Medulla oblongata (tissue), 1 donor: ENCODE measurements around the gene DNAJB5.
"Not testable (repeated sequence)": the region's sequence is repeated elsewhere in the genome, so short reads cannot be mapped to it uniquely, and the experiment has no call there.

Source experiments
- DNase-seq: peaks from one replicate; pipeline ENCODE4 v3.0.0-alpha.2; 2015; ENCODE audit errors: extremely low spot score

The DNAJB5 gene

GRCh38 chr9:35000535-35001284 lies 11.2 kb downstream of the DNAJB5 start:
- no peak for DNase-seq

- no peak for DNase-seq
Observed at GRCh38 chr9:35001285-35001677, 11.7 kb downstream of the DNAJB5 start.

GRCh38 chr9:35001803-35002502 lies 12.4 kb downstream of the DNAJB5 start:
- no peak for DNase-seq

DNA sequence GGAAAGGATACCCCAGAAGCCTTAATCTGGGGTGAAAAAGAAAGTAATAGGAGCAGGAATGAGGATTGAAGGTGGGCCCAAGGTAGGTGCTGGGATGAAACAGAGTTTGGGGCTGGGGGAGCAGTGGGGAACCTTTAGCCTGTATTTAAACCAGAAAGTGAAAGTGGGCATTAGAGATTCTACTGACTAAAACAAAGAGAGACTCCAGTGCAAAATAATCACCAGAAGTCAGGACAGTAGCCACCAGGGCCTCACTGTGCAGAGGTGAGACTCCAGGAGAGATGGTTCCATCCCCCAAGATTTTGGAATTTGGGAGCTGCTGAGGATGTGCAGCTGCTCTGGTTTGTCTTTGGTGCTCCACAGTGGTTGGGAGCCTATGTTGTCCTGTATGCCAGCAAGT lies 13.1 kb downstream of the DNAJB5 start:
- no peak for DNase-seq

DNA sequence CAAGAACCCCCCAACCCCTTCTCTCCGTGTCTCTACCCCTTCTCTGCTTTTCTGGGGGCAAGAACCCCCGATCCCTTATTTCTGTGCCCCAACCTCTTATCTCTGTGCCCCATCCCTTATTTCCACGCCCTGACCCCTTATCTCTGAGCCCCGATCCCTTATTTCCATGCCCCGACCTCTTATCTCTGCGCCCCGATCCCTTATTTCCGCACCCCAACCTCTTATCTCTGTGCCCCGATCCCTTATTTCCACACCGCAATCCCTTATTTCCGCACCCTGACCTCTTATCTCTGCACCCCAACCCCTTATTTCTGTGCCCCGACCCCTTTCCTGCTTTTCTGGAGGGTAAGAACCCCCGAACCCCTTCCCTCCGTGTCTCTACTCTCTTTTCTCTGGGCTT lies 14.8 kb downstream of the DNAJB5 start:
- DNase-seq: not testable (repeated sequence)

DNA sequence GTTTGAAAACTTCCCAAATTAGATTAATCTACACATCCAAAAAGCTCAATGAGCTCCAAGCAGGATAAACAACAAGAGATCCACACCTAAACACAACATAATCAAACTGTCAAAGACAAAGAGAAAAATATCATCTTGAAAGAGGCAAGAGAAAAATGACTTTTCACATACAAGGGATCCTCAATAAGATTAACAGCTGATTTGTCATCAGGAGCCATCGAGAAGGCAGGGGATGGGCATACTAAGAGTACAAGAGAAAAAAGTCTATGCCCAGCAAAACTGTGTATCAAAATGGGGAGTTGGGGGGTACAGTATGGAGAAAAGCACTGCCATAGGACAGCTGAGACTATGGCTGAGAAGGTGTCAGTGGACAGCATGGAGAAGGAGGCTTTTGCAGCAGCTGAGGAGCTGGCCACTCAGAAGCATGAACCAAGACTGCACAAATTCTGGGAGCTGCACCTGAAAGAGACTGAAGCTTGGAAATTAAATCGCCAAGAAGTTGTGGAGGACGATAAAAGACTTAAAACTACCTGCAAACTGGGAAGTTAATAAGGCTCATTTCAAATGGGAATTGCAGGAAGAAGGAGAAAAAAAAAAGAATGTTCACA lies 20.9 kb downstream of the DNAJB5 start:
- no peak for DNase-seq

DNA sequence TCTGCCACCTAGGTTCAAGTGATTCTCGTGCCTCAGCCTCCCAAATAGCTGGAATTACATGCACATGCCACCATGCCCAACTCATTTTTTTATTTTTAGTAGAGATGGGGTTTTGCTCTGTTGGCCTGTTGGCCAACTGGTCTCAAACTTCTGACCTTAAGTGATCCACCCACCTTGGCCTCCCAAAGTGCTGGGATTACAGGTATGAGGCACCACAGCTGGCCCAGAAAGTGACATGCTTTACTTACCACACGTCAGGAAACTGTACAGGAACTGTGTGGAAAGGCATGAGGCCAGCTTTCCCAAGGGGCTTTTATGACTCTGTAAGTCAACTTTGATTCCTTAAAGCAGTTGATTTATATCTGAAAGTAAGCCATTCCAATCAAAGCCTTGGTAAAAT lies 25.0 kb downstream of the DNAJB5 start:
- no peak for DNase-seq

DNA sequence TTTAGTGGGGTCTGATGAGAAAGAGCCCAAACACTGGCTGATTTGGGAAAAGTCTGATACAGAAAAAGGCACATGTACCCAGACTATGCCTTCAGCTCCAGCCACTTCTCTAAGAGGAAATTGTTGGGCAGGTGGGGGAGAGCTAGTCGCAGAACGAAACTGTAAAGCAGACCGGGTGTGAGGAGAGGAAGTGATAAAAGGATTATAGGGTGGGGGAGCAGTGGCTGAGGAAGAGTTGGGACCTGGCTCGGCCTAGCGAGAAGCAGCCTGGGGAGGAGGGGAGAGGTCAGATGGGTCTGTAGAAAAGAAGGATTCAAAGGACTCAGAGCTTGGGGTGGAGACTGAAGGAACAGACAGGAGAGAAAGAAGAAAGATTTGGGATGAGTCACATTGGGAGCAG lies 33.9 kb downstream of the DNAJB5 start:
- DNase-seq: not testable (repeated sequence)

DNA sequence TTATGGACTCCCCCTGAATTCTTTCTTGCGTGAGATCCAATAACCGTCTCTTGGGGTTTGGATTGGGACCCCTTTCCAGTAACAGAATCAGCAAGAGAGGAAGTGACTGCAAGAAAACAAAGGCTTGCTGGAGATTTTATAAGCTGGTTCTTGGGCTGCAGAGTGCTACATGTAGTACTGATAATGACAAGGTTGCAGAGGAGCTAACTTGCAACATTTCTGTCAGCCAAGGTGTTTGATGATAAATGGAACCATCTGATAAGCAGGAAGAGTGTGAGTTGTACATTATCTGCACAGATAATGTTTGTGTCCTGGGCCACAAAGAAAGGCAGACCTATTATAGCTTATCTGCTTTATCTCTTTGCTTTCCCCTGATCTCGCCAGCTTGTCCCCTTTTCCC lies 37.1 kb downstream of the DNAJB5 start:
- no peak for DNase-seq

GRCh38 chr9:35027374-35027773 lies 37.8 kb downstream of the DNAJB5 start:
- no peak for DNase-seq

GRCh38 chr9:35027860-35028259 lies 38.3 kb downstream of the DNAJB5 start:
- no peak for DNase-seq

- no peak for DNase-seq
Observed at GRCh38 chr9:35028341-35028740, 38.8 kb downstream of the DNAJB5 start.

GRCh38 chr9:35029241-35029640 lies 39.7 kb downstream of the DNAJB5 start:
- no peak for DNase-seq

- no peak for DNase-seq
Observed at GRCh38 chr9:35029852-35030251, 40.3 kb downstream of the DNAJB5 start.

- no peak for DNase-seq
Observed at GRCh38 chr9:35033101-35033500, 43.6 kb downstream of the DNAJB5 start.

- DNase-seq: no peak
Observed at GRCh38 chr9:35035851-35036701, 46.5 kb downstream of the DNAJB5 start.

GRCh38 chr9:35042081-35042604 lies 52.6 kb downstream of the DNAJB5 start:
- DNase-seq: no peak

GRCh38 chr9:35042891-35043545 lies 53.5 kb downstream of the DNAJB5 start:
- no peak for DNase-seq

- DNase-seq: no peak
Observed at GRCh38 chr9:35044071-35044470, 54.5 kb downstream of the DNAJB5 start.
